Calu3 (cell line): ENCODE data around the gene CD40. TPM values are rescaled to one million over a fixed set of nuclear protein-coding genes. Genes with fewer than 3 reads are reported as not detected.

Experiments
- BruUV-seq: library from RNA; stranded (reverse); fragments of 400-500 nt; replicated peaks from 2 replicates; lab custom pipeline; 2021; lab: Mats Ljungman, UMichigan
- CTCF ChIA-PET: fragments of 300-600 bp; sonication (Branson Sonifier 250); formaldehyde crosslinking; loops from one replicate; lab custom pipeline; 2022; ENCODE audit warnings: antibody characterized with exemption; lab: Charles Lee
- DNase-seq: peaks from one replicate; pipeline ENCODE4 v3.0.0; 2022
- H3K27ac Mint-ChIP-seq: one replicate; pipeline ENCODE4 v1.8.0; 2022; ENCODE audit warnings: mixed read lengths; ENCODE audit not compliant: unreplicated experiment
- H3K27me3 Mint-ChIP-seq: one replicate; pipeline ENCODE4 v1.8.0; 2022; ENCODE audit warnings: mixed read lengths; ENCODE audit not compliant: unreplicated experiment
- H3K36me3 Mint-ChIP-seq: one replicate; pipeline ENCODE4 v1.8.0; 2022; ENCODE audit warnings: mild to moderate bottlenecking, moderate library complexity, mixed read lengths; ENCODE audit not compliant: insufficient read depth, unreplicated experiment
- H3K4me1 Mint-ChIP-seq: one replicate; pipeline ENCODE4 v1.8.0; 2022; ENCODE audit warnings: mild to moderate bottlenecking, low read depth, mixed read lengths; ENCODE audit not compliant: unreplicated experiment
- H3K4me3 Mint-ChIP-seq: one replicate; pipeline ENCODE4 v1.8.0; 2022; ENCODE audit warnings: mild to moderate bottlenecking, low read depth, moderate library complexity, mixed read lengths; ENCODE audit not compliant: unreplicated experiment
- H3K9me3 Mint-ChIP-seq: one replicate; pipeline ENCODE4 v1.8.0; 2022; ENCODE audit warnings: low read depth, mixed read lengths; ENCODE audit not compliant: unreplicated experiment
- CTCF ChIP-seq: fragments of 200-600 bp; IDR thresholded peaks from one replicate; pipeline ENCODE4 v1.8.0; 2022; ENCODE audit warnings: antibody characterized with exemption; ENCODE audit not compliant: unreplicated experiment
- intact Hi-C: fragments of 100-400 bp; cut with micrococcal nuclease; formaldehyde crosslinking; loops from one replicate; pipeline ENCODE4 v1.10.0; 2022; ENCODE audit not compliant: unreplicated experiment
- total RNA-seq: library from RNA; stranded (reverse); gene quantifications from 2 replicates; pipeline ENCODE4 v1.2.3, GENCODE V29; 2022

Gene CD40
- total RNA-seq, 1 experiment from 2014 or later = 13.6 TPM

- Mint-ChIP-seq H3K27me3 (peaks cover 56% of the 10 kb centered on the region), H3K9me3 (no peaks in the 10 kb centered on the region), H3K36me3 (peaks cover 7% of the 10 kb centered on the region), H3K4me3 (no peak overlapping the region), H3K27ac (no peak overlapping the region), H3K4me1 (peaks cover 8% of the 10 kb centered on the region)
- CTCF ChIA-PET = interaction anchor here (0.6 to 1.0 kb wide), 2 partner anchors 31 to 471 kb away, joined by 3 read pairs; no protein-coding TSS in a partner anchor
- TF ChIP-seq CTCF = no peak
- BruUV-seq = no TSS peak
- intact Hi-C loops = no loop called here
- no peak for DNase-seq
These were observed 2.0 kb downstream of the CD40 start for GRCh38 chr20:46120136-46120535.

GRCh38 chr20:46121184-46121930, 3.2 kb downstream of the CD40 start:
- no TSS peak for BruUV-seq
- no peak for TF ChIP-seq CTCF
- no peak overlapping the region for H3K4me3 Mint-ChIP-seq
- no peaks in the 10 kb centered on the region for H3K9me3 Mint-ChIP-seq
- peaks cover 56% of the 10 kb centered on the region for H3K27me3 Mint-ChIP-seq
- peaks cover 7% of the 10 kb centered on the region for H3K36me3 Mint-ChIP-seq
- intact Hi-C loops = no loop called here
- no peak for DNase-seq
- peaks cover 8% of the 10 kb centered on the region for H3K4me1 Mint-ChIP-seq
- no peak overlapping the region for H3K27ac Mint-ChIP-seq
- CTCF ChIA-PET = interaction anchor here (0.5 kb wide), 1 partner anchor 135 kb away, joined by 4 read pairs; no protein-coding TSS in a partner anchor

DNA sequence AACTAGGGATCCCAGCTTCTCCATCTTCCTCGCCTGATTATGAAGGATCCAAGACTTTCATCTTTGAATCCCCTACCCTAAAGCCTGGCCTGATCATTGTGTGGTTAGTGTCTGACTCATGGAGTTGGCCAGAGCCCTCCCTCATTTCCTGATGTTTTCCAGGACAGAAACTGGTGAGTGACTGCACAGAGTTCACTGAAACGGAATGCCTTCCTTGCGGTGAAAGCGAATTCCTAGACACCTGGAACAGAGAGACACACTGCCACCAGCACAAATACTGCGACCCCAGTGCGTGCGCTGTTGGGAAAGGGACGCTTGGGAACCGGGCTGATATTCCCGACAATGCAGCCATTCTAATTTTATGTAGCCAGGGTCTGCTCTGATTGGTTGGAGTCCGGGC, 4.0 kb downstream of the CD40 start:
- Mint-ChIP-seq H3K4me3 (no peak overlapping the region), H3K27me3 (peaks cover 63% of the 10 kb centered on the region), H3K36me3 (peaks cover 7% of the 10 kb centered on the region), H3K4me1 (peaks cover 8% of the 10 kb centered on the region), H3K9me3 (no peaks in the 10 kb centered on the region), H3K27ac (no peak overlapping the region)
- CTCF ChIA-PET = no interaction called here
- no TSS peak for BruUV-seq
- no peak for TF ChIP-seq CTCF
- no peak for DNase-seq
- intact Hi-C loops = no loop called here

- H3K27ac Mint-ChIP-seq = no peak overlapping the region
- CTCF ChIA-PET = no interaction called here
- no peak for TF ChIP-seq CTCF
These were observed 4.7 kb downstream of the CD40 start for GRCh38 chr20:46122516-46123481.

More at GRCh38 chr20:46122516-46123481, 4.7 kb downstream of the CD40 start:
- no TSS peak for BruUV-seq
- no peaks in the 10 kb centered on the region for H3K9me3 Mint-ChIP-seq
- peaks cover 70% of the 10 kb centered on the region for H3K27me3 Mint-ChIP-seq
- DNase-seq = no peak
- H3K4me1 Mint-ChIP-seq = peaks cover 8% of the 10 kb centered on the region
- intact Hi-C loops = no loop called here
- no peak overlapping the region for H3K4me3 Mint-ChIP-seq
- H3K36me3 Mint-ChIP-seq = peaks cover 6% of the 10 kb centered on the region
